HepG2 (cell line): ENCODE measurements around the gene CLDND2. TPM values are rescaled to one million over a fixed set of nuclear protein-coding genes. Genes with fewer than 3 reads are reported as not detected.

Experiments
- ATAC-seq: fragments of 200-7000 bp; cut with Tn5 transposase; 3 replicates; pipeline ENCODE4 v1.9.1; 2020; ENCODE audit warnings: mild to moderate bottlenecking, moderate library complexity
- BruUV-seq: library from RNA; stranded (reverse); fragments of 400-500 nt; replicated peaks from 2 replicates; lab custom pipeline; 2021; lab: Mats Ljungman, UMichigan
- CTCF ChIA-PET: fragments of 300-600 bp; formaldehyde crosslinking; extraction: SDS; loops from one replicate; lab custom pipeline; 2021; ENCODE audit warnings: low total read pairs, inconsistent platforms, low intra/inter-chr PET ratio; lab: Yijun Ruan, JAX
- POLR2A ChIA-PET: fragments of 350-600 bp; sonication (Branson Sonifier 250); formaldehyde crosslinking; loops from one replicate; lab custom pipeline; 2020; ENCODE audit warnings: antibody characterized with exemption, inconsistent platforms; lab: Yijun Ruan, JAX
- DNase-seq: peaks from one replicate; pipeline ENCODE4 v3.0.0-alpha.2; 2015; ENCODE audit warnings: low spot score
- FAIRE-seq: peaks from 3 replicates; lab custom pipeline; 2011; peaks lifted over from hg19 to GRCh38; lab: Jason Lieb, UNC
- H2AFZ ChIP-seq: one replicate; pipeline ENCODE4 v1.6.1; 2011; ENCODE audit warnings: low read length, inconsistent platforms
- H3K27ac ChIP-seq: fragments of 300-600 bp; 3 replicates; pipeline ENCODE4 v1.8.0; 2011; ENCODE audit warnings: mixed run types, mild to moderate bottlenecking, mixed read lengths, low read length, inconsistent platforms; ENCODE audit not compliant: insufficient read depth; ENCODE audit errors: extremely low read length
- H3K27me3 ChIP-seq, 2 experiments: fragments of 200-600 bp in 1 of 2; 2 replicates in 1 of 2; 3 replicates in 1 of 2; pipeline versions ENCODE4 v1.6.0 to v1.8.0; 2011; ENCODE audit warnings: low read length in 2 of 2, mild to moderate bottlenecking in 2 of 2, moderate library complexity in 2 of 2, inconsistent platforms in 1 of 2; ENCODE audit not compliant: insufficient read depth in 2 of 2, control insufficient read depth in 1 of 2
- H3K36me3 ChIP-seq, 2 experiments: fragments of 200-600 bp in 1 of 2; replicated peaks in 1 of 2; 2 replicates in 1 of 2; 3 replicates in 1 of 2; pipeline versions ENCODE4 v1.5.1 to v1.8.0; 2011; ENCODE audit warnings: low read length in 2 of 2, inconsistent platforms in 1 of 2; ENCODE audit not compliant: insufficient read depth in 2 of 2, control insufficient read depth in 1 of 2
- H3K4me1 ChIP-seq: 2 replicates; pipeline ENCODE4 v1.5.1; 2012; ENCODE audit warnings: low read length, inconsistent platforms; ENCODE audit not compliant: insufficient read depth
- H3K4me2 ChIP-seq: 2 replicates; pipeline ENCODE4 v1.6.0; 2011; ENCODE audit warnings: low read depth, low read length, inconsistent platforms
- H3K4me3 ChIP-seq, 3 experiments: fragments of 200-600 bp in 1 of 3; sonication (generic), shearing (Covaris generic) in 1 of 3; replicated peaks in 1 of 3; 2 replicates each; pipeline ENCODE4 v1.5.1; 2011 to 2016; ENCODE audit warnings: low read length in 3 of 3, inconsistent platforms in 2 of 3, low read depth in 2 of 3, mild to moderate bottlenecking in 2 of 3, control low read depth in 1 of 3, mixed read lengths in 1 of 3; ENCODE audit not compliant: insufficient read depth in 1 of 3
- H3K79me2 ChIP-seq: one replicate; pipeline ENCODE4 v1.6.1; 2011; ENCODE audit warnings: low read length, inconsistent platforms; ENCODE audit not compliant: insufficient read depth
- H3K9ac ChIP-seq: 2 replicates; pipeline ENCODE4 v1.6.0; 2011; ENCODE audit warnings: mild to moderate bottlenecking, low read depth, low read length, inconsistent platforms; ENCODE audit not compliant: insufficient read depth
- H3K9me3 ChIP-seq: 2 replicates; pipeline ENCODE4 v1.5.1; 2012; ENCODE audit warnings: mild to moderate bottlenecking, low read length
- H4K20me1 ChIP-seq: 2 replicates; pipeline ENCODE4 v1.6.0; 2011; ENCODE audit warnings: inconsistent platforms, mild to moderate bottlenecking, low read length, moderate library complexity; ENCODE audit not compliant: insufficient read depth
- ADNP ChIP-seq: sonication (generic); formaldehyde crosslinking; IDR thresholded peaks from 2 replicates; pipeline ENCODE4 v1.4.0; 2020; ENCODE audit warnings: missing genetic modification reagents
- HDAC2 ChIP-seq: sonication (generic); formaldehyde crosslinking; IDR thresholded peaks from 2 replicates; pipeline ENCODE4 v1.4.0; 2020; ENCODE audit warnings: missing genetic modification reagents
- HNRNPH1 ChIP-seq: fragments of 200-400 bp; formaldehyde crosslinking; optimal IDR thresholded peaks from 2 replicates; pipeline ENCODE3; 2017; ENCODE audit warnings: mild to moderate bottlenecking, low read depth, low read length
- KMT2A ChIP-seq: sonication (generic); formaldehyde crosslinking; IDR thresholded peaks from 2 replicates; pipeline ENCODE4 v1.4.0; 2020; ENCODE audit warnings: missing genetic modification reagents
- MEIS1 ChIP-seq: sonication (generic); formaldehyde crosslinking; IDR thresholded peaks from 2 replicates; pipeline ENCODE4 v1.9.0; 2021; ENCODE audit warnings: mild to moderate bottlenecking, missing genetic modification reagents, moderate library complexity, borderline replicate concordance
- MTF1 ChIP-seq: sonication (generic); formaldehyde crosslinking; IDR thresholded peaks from 2 replicates; pipeline ENCODE4 v1.5.0; 2020; ENCODE audit warnings: missing genetic modification reagents
- PRPF4 ChIP-seq: fragments of 200-400 bp; formaldehyde crosslinking; IDR thresholded peaks from 2 replicates; pipeline ENCODE4 v1.6.1; 2016; ENCODE audit warnings: low read length, low read depth; ENCODE audit not compliant: poor library complexity, severe bottlenecking
- SMAD1 ChIP-seq: sonication (generic); formaldehyde crosslinking; IDR thresholded peaks from 2 replicates; pipeline ENCODE4 v1.4.0; 2020; ENCODE audit warnings: missing genetic modification reagents, low read depth, mild to moderate bottlenecking, borderline replicate concordance
- SMARCE1 ChIP-seq: fragments of 450-650 bp; IDR thresholded peaks from 2 replicates; pipeline ENCODE4 v1.6.1; 2017; ENCODE audit warnings: borderline replicate concordance
- SNAI1 ChIP-seq: sonication (generic); formaldehyde crosslinking; IDR thresholded peaks from 2 replicates; pipeline ENCODE4 v1.5.0; 2020; ENCODE audit warnings: mild to moderate bottlenecking, missing genetic modification reagents, borderline replicate concordance
- SNAPC2 ChIP-seq: sonication (generic); formaldehyde crosslinking; IDR thresholded peaks from 2 replicates; pipeline ENCODE4 v1.8.1; 2022; ENCODE audit warnings: mild to moderate bottlenecking, missing genetic modification reagents
- TSC22D2 ChIP-seq: sonication (generic); formaldehyde crosslinking; IDR thresholded peaks from 2 replicates; pipeline ENCODE4 v1.5.1; 2020; ENCODE audit warnings: missing genetic modification reagents, mild to moderate bottlenecking, borderline replicate concordance
- ZNF234 ChIP-seq: sonication (generic); formaldehyde crosslinking; conservative IDR thresholded peaks from 2 replicates; pipeline ENCODE4 v1.5.1; 2020; ENCODE audit warnings: mild to moderate bottlenecking, missing genetic modification reagents
- ZNF282 ChIP-seq: fragments of 450-650 bp; IDR thresholded peaks from 2 replicates; pipeline ENCODE4 v1.6.1; 2018; ENCODE audit not compliant: partially characterized antibody
- ZNF326 ChIP-seq: sonication (generic); formaldehyde crosslinking; IDR thresholded peaks from 2 replicates; pipeline ENCODE4 v1.4.0; 2020; ENCODE audit warnings: missing genetic modification reagents, borderline replicate concordance
- ZNF563 ChIP-seq: sonication (generic); formaldehyde crosslinking; IDR thresholded peaks from 2 replicates; pipeline ENCODE4 v1.8.0; 2022; ENCODE audit warnings: mild to moderate bottlenecking, moderate library complexity, missing genetic modification reagents
- ZNF598 ChIP-seq: sonication (generic); formaldehyde crosslinking; IDR thresholded peaks from 2 replicates; pipeline ENCODE4 v1.5.1; 2020; ENCODE audit warnings: mild to moderate bottlenecking, missing genetic modification reagents, borderline replicate concordance
- ZNF607 ChIP-seq: sonication (generic); formaldehyde crosslinking; IDR thresholded peaks from 2 replicates; pipeline ENCODE4 v1.5.1; 2020; ENCODE audit warnings: missing genetic modification reagents, mild to moderate bottlenecking, borderline replicate concordance
- ZNF782 ChIP-seq: sonication (generic); formaldehyde crosslinking; IDR thresholded peaks from 2 replicates; pipeline ENCODE4 v1.4.0; 2020; ENCODE audit warnings: missing genetic modification reagents, mild to moderate bottlenecking, borderline replicate concordance
- WGBS: methylation state at CpG from one replicate; pipeline ENCODE4 v1.1.6; 2017; ENCODE audit warnings: low lambda C conversion rate; 5-methylcytosine and 5-hydroxymethylcytosine counted together
- in situ Hi-C: cut with HindIII; loops from 2 replicates; pipeline ENCODE4 v1.10.0; 2017; ENCODE audit warnings: low pct_unique_long_range_greater_than_20kb; ENCODE audit not compliant: extremely low pct_ligation_motif_present
- intact Hi-C: fragments of 100-400 bp; cut with micrococcal nuclease; formaldehyde crosslinking; loops from one replicate; pipeline ENCODE4 v1.10.0; 2022; ENCODE audit not compliant: unreplicated experiment
- polyA plus RNA-seq, 8 experiments: library from polyadenylated mRNA; depleted of rRNA in 3 of 8; stranded (reverse) in 7 of 8; unstranded in 1 of 8; fragments of >200 nt; fragmentation: Illumina TruSeq in 4 of 8; extraction: Trizol in 4 of 8; gene quantifications; 2 replicates each; pipeline versions ENCODE4 v1.2.1 to v1.2.3, GENCODE V29; 2011 to 2016; ENCODE audit warnings: low read depth in 4 of 8, missing spikeins in 1 of 8, mixed read lengths in 1 of 8; ENCODE audit not compliant: insufficient read depth in 1 of 8
- total RNA-seq, 5 experiments: library from RNA; depleted of rRNA; stranded (reverse); fragments of >200 nt; fragmentation: Illumina TruSeq; extraction: Trizol; gene quantifications; 2 replicates each; pipeline ENCODE4 v1.2.3, GENCODE V29; 2016; ENCODE audit warnings: low read depth in 1 of 5
- TF ChIP-seq, protein P1 (sequence below): sonication (generic); formaldehyde crosslinking; conservative IDR thresholded peaks from 2 replicates; pipeline ENCODE4 v1.8.0; 2022; ENCODE audit warnings: missing genetic modification reagents
- TF ChIP-seq, protein P2 (sequence below): sonication (generic); formaldehyde crosslinking; IDR thresholded peaks from 2 replicates; pipeline ENCODE4 v1.5.1; 2020; ENCODE audit warnings: missing genetic modification reagents, mild to moderate bottlenecking, borderline replicate concordance

The CLDND2 gene
- total and polyA plus RNA-seq, 2 of the 13 experiments (the other 11 are each of a cell fraction or from before 2014, with no cell fraction given): 0.84 to 1.8 TPM

DNA sequence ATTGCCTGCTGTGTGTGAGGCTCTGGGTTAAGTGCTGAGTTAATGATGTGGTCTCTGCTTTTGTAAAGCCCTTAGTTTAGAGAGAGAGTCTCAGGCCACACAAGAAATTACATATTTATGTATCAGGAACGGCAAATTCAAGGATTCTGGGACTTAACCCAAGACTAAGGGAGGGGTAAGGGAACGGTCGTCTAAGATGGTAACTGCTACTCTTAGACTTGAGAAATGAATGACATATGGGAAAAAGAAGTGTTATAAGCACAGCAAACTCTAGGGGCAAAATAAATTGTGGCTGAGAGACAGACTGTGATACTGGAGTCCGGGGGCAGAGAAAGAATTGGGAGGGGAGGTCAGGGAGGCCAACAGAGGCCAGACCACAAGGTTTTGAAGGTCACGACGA lies 37.1 kb downstream of the CLDND2 start (continued):
- TF ChIP-seq, protein P1, sequence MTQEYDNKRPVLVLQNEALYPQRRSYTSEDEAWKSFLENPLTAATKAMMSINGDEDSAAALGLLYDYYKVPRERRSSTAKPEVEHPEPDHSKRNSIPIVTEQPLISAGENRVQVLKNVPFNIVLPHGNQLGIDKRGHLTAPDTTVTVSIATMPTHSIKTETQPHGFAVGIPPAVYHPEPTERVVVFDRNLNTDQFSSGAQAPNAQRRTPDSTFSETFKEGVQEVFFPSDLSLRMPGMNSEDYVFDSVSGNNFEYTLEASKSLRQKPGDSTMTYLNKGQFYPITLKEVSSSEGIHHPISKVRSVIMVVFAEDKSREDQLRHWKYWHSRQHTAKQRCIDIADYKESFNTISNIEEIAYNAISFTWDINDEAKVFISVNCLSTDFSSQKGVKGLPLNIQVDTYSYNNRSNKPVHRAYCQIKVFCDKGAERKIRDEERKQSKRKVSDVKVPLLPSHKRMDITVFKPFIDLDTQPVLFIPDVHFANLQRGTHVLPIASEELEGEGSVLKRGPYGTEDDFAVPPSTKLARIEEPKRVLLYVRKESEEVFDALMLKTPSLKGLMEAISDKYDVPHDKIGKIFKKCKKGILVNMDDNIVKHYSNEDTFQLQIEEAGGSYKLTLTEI (CRISPR knock-in tag): no peak
- TF ChIP-seq ZNF563 (CRISPR knock-in tag): no peak
- TF ChIP-seq SNAPC2 (CRISPR knock-in tag): no peak
- TF ChIP-seq ZNF282: no peak
- no peak for TF ChIP-seq PRPF4
- no peak for TF ChIP-seq ZNF782 (CRISPR knock-in tag)
- TF ChIP-seq MTF1 (CRISPR knock-in tag): no peak

DNA sequence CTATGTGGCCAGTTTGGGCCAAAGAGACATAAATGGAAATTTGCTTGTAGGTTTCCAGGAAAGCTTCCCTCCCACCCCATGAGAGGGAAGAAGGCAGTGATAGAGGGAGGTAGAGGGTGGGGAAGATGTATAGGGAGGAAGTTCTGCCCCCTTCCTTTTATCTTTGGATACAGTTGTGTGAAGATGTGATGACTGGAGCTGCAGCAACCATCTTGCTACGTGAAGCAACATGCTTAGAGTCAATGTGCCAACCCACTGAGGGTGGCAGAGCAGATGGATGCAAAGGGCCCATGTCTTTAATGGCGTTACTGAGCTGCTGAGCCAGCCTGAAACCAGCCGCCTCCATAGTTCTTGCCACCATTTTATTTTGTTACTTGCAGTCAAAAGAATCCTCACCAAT lies 37.6 kb downstream of the CLDND2 start:
- TF ChIP-seq KMT2A (no peak), TSC22D2 (CRISPR knock-in tag) (no peak), HNRNPH1 (no peak), ZNF234 (CRISPR knock-in tag) (no peak), SMAD1 (CRISPR knock-in tag) (no peak), MEIS1 (CRISPR knock-in tag) (no peak), ZNF563 (CRISPR knock-in tag) (no peak), ADNP (CRISPR knock-in tag) (no peak), ZNF607 (no peak), SNAI1 (CRISPR knock-in tag) (no peak), ZNF598 (CRISPR knock-in tag) (no peak), SMARCE1 (no peak), HDAC2 (no peak), ZNF326 (CRISPR knock-in tag) (no peak)
- TF ChIP-seq, protein P2, sequence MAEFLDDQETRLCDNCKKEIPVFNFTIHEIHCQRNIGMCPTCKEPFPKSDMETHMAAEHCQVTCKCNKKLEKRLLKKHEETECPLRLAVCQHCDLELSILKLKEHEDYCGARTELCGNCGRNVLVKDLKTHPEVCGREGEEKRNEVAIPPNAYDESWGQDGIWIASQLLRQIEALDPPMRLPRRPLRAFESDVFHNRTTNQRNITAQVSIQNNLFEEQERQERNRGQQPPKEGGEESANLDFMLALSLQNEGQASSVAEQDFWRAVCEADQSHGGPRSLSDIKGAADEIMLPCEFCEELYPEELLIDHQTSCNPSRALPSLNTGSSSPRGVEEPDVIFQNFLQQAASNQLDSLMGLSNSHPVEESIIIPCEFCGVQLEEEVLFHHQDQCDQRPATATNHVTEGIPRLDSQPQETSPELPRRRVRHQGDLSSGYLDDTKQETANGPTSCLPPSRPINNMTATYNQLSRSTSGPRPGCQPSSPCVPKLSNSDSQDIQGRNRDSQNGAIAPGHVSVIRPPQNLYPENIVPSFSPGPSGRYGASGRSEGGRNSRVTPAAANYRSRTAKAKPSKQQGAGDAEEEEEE: no peak
- in situ Hi-C loops (no loop called here), intact Hi-C loops (no loop called here)
- ChIA-PET POLR2A (no interaction called here), CTCF (no interaction called here)
- H3K27me3 ChIP-seq: peaks cover 1 to 8% of the 10 kb centered on the region in 2 experiments; a peak in 3 of 5 replicates
- FAIRE-seq: no peak
- H3K4me2 ChIP-seq: no peak overlapping the region
- no peak for DNase-seq
- H3K4me3 ChIP-seq: no peak overlapping the region
- H3K27ac ChIP-seq: no peak overlapping the region
- WGBS: 63% methylated on average over 3 of the region's 3 CpGs
- no peak overlapping the region for H2AFZ ChIP-seq
- no peaks in the 10 kb centered on the region for H3K9me3 ChIP-seq
- H3K79me2 ChIP-seq: no peaks in the 10 kb centered on the region
- no peak for ATAC-seq
- BruUV-seq: no TSS peak
- no peak overlapping the region for H3K9ac ChIP-seq
- no peaks in the 10 kb centered on the region for H4K20me1 ChIP-seq
- H3K4me1 ChIP-seq: peaks cover 15% of the 10 kb centered on the region
- H3K36me3 ChIP-seq: peaks cover 8 to 23% of the 10 kb centered on the region in 2 experiments; a peak in 4 of 5 replicates
